Islet of Langerhans (tissue), 1 donor: ENCODE data around the gene RABEP2.
"Not testable (repeated sequence)": the region's sequence is repeated elsewhere in the genome, so short reads cannot be mapped to it uniquely, and the experiment has no call there.

Experiments
- FAIRE-seq: peaks from one replicate; lab custom pipeline; 2011; peaks lifted over from hg19 to GRCh38; lab: Jason Lieb, UNC

The RABEP2 gene

DNA sequence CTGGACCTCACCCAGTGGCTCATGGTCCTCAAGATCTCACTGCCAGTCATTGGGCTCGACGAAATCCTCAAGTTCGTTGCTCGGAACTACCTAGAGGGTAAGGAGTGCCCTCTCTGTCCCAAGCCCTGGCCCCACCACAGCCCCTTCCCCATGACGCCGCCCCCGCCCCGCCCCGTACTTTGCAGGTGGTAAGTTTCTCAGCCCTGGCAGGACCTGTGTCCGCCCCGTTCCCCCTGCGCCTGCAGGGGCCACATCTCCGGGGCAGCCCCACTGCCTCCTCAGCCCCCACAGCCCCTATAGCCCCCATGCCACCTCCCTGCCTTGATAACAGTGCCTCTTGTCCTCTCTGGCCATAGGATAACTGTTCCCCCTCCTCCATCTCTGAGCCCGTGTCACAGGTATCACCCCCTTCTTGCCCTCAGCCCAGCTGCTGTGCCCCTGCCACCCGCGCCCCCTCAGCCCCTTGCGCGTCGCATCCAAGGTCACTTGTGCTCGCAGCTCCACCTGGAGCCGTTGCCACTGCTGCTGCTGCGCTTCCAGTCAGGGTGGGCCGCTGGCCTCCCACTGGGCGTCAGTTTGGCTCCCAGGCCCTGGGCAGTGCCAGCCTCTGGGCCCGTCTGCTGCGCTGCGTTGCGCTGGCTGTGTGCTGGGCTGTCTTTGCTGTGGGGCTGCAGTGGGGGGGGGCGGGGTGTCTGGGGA is 21.5 kb downstream of the RABEP2 start:
- FAIRE-seq, result no peak

DNA sequence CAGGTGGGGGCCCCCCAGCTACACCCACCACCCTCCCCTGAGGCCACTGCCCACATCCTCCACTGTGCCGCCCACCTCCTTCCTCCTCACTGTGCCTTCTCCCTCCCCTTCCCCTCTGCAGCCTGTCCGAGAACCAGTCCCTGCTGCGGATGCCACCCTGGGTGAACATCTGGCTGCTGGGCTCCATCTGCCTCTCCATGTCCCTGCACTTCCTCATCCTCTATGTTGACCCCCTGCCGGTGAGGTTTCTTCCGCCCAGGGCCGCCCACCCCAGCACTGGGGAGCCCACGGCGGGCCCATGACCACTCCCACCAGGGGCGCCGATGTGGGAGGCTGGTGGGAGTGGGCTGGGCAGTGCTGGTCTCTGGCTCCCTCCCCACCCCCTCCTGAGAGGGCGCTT is 22.1 kb downstream of the RABEP2 start:
- FAIRE-seq, result no peak

GRCh38 chr16:28901862-28902261 is 23.2 kb downstream of the RABEP2 start:
- FAIRE-seq, result no peak

GRCh38 chr16:28900601-28901000 is 24.4 kb downstream of the RABEP2 start:
- FAIRE-seq, result no peak

DNA sequence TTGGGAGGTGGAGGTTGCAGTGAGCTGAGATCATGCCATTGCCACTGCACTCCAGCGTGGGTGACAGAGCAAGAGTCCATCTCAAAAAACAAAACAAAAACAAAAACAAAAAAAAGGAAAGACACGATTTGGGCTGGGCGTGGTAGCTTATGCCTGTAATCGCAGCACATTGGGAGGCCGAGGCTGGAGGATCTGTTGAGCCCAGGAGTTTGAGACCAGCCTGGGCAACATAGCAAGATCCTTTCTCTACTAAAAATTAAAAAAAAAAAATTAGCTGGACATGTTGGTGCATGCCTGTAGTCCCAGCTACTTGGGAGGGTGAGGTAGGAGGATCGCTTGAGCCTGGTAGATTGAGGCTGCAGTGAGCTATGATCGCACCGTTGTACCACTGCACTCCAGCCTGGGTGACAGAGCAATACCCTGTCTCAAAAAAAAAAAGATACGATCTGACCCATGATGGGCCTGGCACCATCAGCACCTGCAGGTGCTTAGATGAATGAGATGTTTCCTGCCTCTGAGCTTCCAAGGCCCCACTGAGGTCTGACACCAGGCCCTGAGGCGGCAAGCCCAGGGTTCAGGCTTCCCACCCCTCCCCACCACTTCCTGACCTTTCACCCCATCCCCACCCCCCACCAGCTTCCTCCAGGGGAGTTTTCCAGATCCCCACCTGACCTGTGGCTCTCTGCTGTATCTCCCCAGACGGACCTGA is 25.0 kb downstream of the RABEP2 start:
- no peak for FAIRE-seq

DNA sequence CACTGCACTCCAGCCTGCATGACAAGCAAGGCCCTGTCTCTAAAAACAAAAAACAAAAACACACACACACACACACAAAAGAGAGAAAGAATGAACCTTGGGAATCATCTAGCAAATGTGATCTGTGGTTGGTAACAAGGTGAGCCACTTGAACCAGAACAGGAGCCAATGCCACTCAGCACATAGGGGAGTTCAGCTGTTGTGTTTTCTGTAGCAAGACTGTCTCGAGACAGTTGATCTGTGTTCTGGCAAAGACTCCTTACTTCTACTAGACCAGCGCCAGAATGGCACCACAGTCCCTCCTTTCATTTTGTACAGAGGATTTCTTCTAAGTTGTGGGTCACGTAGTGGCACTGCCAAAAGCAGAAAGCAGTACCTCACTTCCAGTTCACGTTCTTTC is 26.1 kb downstream of the RABEP2 start:
- FAIRE-seq, result no peak

GRCh38 chr16:28898266-28898665 is 26.8 kb downstream of the RABEP2 start:
- FAIRE-seq, result no peak

- no peak for FAIRE-seq
Observed at GRCh38 chr16:28897826-28898225, 27.2 kb downstream of the RABEP2 start.

GRCh38 chr16:28895609-28896008 is 29.4 kb downstream of the RABEP2 start:
- no peak for FAIRE-seq

DNA sequence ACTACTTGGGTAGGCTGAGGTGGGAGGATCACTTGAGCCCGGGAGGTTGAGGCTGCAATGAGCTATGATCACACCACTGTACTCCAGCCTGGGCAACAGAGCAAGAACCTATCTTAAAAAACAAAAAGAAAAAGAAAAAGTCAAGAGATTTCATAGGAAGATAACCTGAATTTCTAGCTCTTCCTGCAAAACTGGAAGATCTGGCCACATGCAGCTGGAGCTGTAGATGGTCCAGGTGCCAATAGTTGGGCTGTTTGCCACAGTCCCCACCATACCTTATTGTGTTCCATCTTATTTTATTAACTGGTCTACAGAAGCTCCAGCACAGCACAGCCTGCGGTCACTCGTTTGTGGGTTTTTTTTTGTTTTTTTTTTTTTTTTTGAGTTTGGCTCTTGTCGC is 31.7 kb downstream of the RABEP2 start:
- no peak for FAIRE-seq

- FAIRE-seq, result no peak
Observed at GRCh38 chr16:28891964-28892890, 32.8 kb downstream of the RABEP2 start.

- FAIRE-seq, result not testable (repeated sequence)
Observed at GRCh38 chr16:28890355-28890754, 34.7 kb downstream of the RABEP2 start.

GRCh38 chr16:28886945-28887344 is 38.1 kb downstream of the RABEP2 start:
- FAIRE-seq, result no peak

DNA sequence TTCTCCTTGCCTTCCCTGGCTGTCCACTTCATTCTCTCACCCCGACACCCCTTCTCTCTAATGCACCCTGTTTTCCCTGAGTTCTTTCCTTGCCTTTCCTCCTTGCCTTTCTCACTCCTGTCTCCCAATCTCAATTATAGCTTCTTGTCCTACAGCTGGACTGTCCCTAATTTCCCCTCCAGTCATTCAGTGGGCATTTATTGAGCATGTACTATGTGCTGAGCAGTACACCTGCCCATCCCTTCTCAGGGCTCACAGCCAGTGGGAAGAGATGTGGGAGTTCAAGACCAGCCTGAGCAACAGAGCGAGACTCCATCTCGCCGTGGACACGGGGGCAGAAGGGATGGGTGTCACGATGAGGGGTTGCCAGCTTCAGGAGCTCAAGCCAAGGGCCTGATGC is 41.0 kb downstream of the RABEP2 start:
- no peak for FAIRE-seq

GRCh38 chr16:28883221-28883996 is 41.6 kb downstream of the RABEP2 start:
- no peak for FAIRE-seq

DNA sequence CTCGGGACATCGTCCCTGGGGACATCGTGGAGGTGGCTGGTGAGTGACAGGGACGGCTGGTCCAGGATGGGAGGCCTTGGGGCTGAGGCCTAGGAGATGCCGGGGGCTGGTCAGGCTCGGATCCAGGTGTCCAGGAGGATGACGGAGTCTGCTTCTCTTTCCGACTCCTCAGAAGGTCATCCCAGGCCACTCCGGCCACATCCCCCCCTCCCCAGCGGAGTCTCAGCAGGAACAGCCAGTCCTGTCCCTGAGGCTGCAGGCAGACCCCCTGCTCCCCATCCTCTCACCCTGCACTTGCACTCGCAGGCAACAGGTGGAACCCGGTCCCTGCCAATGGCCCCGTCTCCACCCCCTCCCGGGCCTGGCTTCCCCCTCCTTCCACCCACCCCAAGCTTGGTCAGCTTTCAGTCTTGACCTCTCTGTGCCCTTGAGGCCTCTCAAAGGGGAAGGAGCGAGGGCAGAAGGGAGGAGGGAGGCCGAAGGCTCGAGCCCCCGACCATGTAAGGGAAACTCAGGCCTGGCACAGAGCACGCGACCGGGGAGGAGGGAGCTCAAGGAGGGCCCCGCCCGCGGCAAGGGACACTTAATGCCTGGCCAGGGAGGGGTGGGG is 42.4 kb downstream of the RABEP2 start:
- FAIRE-seq, result no peak

GRCh38 chr16:28881565-28881964 is 43.5 kb downstream of the RABEP2 start:
- FAIRE-seq, result not testable (repeated sequence)

GRCh38 chr16:28880955-28881354 is 44.1 kb downstream of the RABEP2 start:
- no peak for FAIRE-seq

- FAIRE-seq, result no peak
Observed at GRCh38 chr16:28880589-28880915, 44.5 kb downstream of the RABEP2 start.

DNA sequence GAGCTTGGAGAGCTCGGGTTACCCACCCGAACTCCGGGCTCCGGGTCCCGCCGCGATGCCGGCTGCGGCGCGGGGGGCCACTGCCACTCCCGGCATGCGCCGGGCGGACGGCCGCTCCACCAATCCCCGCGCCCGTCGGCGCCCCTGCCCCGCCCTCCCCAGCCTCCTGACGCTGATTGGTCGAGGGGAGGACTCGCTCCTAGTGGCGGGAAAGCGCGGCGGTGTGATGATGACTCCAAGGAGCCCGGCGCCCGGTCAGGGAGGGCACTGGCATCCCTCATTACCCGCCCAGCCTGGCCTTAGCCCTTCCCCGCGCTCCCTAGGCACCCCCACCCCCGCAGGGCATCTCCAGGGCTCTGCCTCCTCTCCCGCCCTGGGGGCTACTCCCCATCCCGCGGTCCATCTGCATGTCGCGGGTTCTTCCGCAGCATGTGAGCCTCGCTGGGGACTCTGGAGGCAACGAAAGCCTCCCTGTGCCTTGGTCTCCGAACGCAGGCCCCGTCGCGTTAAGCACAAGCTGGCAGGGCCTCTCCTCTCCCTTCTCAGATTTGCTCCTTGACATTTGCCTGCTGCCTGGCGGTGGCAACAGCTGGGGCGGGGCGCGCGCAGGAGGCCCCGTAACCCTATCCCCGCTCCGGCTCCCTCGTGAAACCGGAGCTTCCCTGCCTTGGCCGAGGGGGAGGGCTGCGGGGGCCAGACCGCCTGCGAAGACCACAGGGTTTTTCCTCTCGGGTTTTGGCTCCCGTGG is 45.0 kb downstream of the RABEP2 start:
- no peak for FAIRE-seq

GRCh38 chr16:28879261-28879840 is 45.7 kb downstream of the RABEP2 start:
- no peak for FAIRE-seq
